Posterior vena cava (tissue), 2 donors: ENCODE data around the gene RPL27A. TPM values are rescaled to one million over a fixed set of nuclear protein-coding genes. Genes with fewer than 3 reads are reported as not detected.

Experiments used
- DNase-seq: peaks from one replicate; pipeline ENCODE4 v3.0.0-alpha.2; 2020; ENCODE audit warnings: low spot score
- intact Hi-C, 2 donors: fragments of 100-400 bp; cut with DNase I; formaldehyde crosslinking; loops; one replicate each; pipeline versions ENCODE4 v1.14.1 to v1.14.2; 2022 to 2023
- total RNA-seq, 2 donors: library from RNA; stranded (reverse); fragmentation: NEBNext Ultra II Directional; extraction: Animal tissue kit (Norgen Biotek cat#: 25700); gene quantifications; one replicate each; pipeline ENCODE4 v1.2.1, GENCODE V29; 2021
- donor health status: DM: yes; HTN: yes; CAD: no.
- donor health status: DM: yes; HTN: yes; CAD: no.

RPL27A gene
- total RNA-seq, 2 donors from 2014 or later: 610 to 698 TPM

DNA sequence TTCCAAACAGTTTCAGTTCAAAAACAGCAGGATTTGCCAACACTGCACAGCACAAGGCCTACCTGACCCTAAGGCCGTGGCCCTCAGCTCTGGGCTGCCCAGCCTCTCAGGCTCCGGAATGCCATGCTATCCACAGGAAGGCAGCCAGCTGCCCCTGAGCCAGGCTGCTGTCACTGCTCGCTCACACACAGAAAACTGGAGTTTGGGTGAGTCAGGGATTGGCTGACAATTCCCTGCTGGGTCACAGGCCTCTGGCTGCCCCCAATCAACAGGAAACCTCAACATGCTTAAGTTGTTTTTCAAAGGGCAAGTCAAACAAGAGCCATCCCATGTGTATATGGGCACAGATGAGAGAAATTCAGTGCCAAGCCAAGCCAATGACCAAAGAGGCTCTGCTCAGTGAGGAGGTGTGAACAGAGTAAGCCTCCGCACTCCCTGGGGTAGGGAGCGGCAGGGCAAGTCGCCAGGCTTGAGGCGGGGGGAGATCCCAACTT is 50.2 kb downstream of the RPL27A start:
- intact Hi-C loops: no loop called here
- DNase-seq: peak; percentile 89

DNA sequence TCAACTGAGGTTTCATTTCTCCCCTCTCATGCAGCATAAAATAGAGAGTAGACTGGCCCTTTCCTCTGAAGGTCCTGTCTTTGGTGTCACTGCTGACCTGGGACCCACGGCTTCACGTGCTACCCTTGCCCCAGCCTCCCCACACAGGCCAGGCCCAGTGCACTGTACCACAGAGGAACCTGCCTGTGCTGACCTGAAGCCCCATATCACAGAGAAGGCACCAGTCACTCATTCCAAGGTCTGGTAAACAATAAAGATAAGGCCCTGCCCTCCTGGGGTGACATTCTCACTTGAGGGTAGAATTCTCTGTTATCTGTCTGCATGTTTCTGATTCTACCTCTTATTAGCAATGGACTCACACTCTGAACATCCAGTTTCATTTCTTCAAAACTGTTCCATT is 51.3 kb downstream of the RPL27A start:
- no peak for DNase-seq
- intact Hi-C loops: no loop called here

DNA sequence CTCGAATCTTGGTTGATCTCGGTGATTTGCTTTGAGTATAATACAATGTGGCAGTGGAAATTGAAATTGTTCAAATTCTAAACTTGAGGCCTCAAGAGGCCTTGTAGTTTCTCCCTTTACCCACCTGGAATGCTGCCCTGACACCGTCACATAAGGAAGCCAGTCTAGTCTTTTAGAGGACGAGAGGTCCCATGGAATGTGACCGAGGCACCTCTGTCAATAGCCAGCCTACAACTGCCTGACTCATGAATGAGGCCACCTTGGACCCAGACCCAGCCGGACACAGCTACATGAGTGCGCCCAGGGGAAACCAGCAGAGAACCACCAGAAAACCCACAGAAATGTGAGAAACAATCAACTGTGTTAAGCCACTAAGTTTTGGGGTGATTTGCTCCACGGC is 52.5 kb downstream of the RPL27A start:
- intact Hi-C loops: no loop called here

DNA sequence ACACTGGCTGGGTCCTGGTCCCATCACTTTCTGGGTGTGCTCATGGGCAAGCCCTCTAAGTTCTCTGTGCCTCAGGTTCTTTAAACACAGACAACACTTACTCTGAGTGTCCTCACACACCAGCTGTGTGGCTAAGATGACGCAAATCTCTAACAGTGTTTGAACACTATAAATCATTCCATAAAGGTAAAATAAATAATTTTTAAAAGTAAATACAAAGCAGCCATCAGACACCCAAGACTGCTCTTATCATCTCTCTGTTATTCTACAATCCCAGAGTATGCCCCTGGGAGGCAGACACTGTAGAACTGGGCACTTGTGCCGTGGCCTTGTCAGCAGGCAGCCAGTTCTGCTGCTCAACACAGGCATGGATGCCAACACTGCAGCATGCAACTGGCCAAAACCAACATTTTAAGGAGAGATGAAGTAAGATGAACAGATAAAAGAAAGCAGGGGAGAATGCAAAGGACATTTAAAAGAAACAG is 56.8 kb downstream of the RPL27A start:
- no peak for DNase-seq
- intact Hi-C loops: no loop called here

More for the DNA sequence above, 52.5 kb downstream of the RPL27A start:
- DNase-seq: no peak

Other genes with a start within 250 kb of the RPL27A start
- 1 to 10 TPM; 6.1 to 7.3 TPM for gene STK33, start 88.6 kb upstream of the RPL27A start, total RNA-seq
- 10 to 100 TPM in 1 of 2 donors, 1 to 10 TPM in 1; 5.9 to 13.4 TPM for gene TRIM66, start 127 bp upstream of the RPL27A start, total RNA-seq
- gene AKIP1, start 228.4 kb downstream of the RPL27A start, total RNA-seq: 10 to 100 TPM; 15.4 to 19.1 TPM